Measurements from ENCODE around the gene TRAM2. TPM values are rescaled to one million over a fixed set of nuclear protein-coding genes. Genes with fewer than 3 reads are reported as not detected.

The TRAM2 gene
- total RNA-seq, 1 donor from 2014 or later, result 16.2 TPM

- H3K27me3 Mint-ChIP-seq (ENCODE audit: unreplicated experiment), result no peaks in the 10 kb centered on the region
- TF ChIP-seq CTCF (IDR thresholded peaks at IDR 0.05; ENCODE audit: partially characterized antibody, unreplicated experiment), result no peak
- no peak overlapping the region for H3K4me3 Mint-ChIP-seq (ENCODE audit: unreplicated experiment)
- DNase-seq, result no peak
- peaks cover 11% of the 10 kb centered on the region for H3K36me3 Mint-ChIP-seq (ENCODE audit: unreplicated experiment)
- H3K27ac Mint-ChIP-seq (ENCODE audit: unreplicated experiment), result no peak overlapping the region
- no peaks in the 10 kb centered on the region for H3K4me1 Mint-ChIP-seq (ENCODE audit: low read depth, unreplicated experiment)
- H3K9me3 Mint-ChIP-seq (ENCODE audit: unreplicated experiment), result no peaks in the 10 kb centered on the region
Observed at GRCh38 chr6:52454556-52454955, 122.3 kb downstream of the TRAM2 start.

Other genes with a start within 250 kb of the TRAM2 start
- 2.7 TPM for gene PAQR8, start 214.9 kb downstream of the TRAM2 start, total RNA-seq (ENCODE audit: unreplicated experiment)
- gene EFHC1, start 156.7 kb downstream of the TRAM2 start, total RNA-seq (ENCODE audit: unreplicated experiment), result 25.6 TPM
- gene TMEM14A, start 94.1 kb upstream of the TRAM2 start, total RNA-seq (ENCODE audit: unreplicated experiment), result 26.3 TPM
- not detected for gene GSTA2, start 186.4 kb upstream of the TRAM2 start, total RNA-seq (ENCODE audit: unreplicated experiment)
- gene GSTA1, start 226.8 kb upstream of the TRAM2 start, total RNA-seq (ENCODE audit: unreplicated experiment), result not detected